Lung (tissue), 12 donors: ENCODE measurements around the gene PRKG1. TPM values are rescaled to one million over a fixed set of nuclear protein-coding genes. Genes with fewer than 3 reads are reported as not detected.

Experiments used
- ATAC-seq: fragments of 200-7000 bp; cut with Tn5 transposase; one replicate; pipeline ENCODE4 v1.9.1; 2020; ENCODE audit warnings: moderate number of reproducible peaks; ENCODE audit not compliant: insufficient read depth, low FRiP score
- DNase-seq, 3 donors: peaks; one replicate each; pipeline ENCODE4 v3.0.0-alpha.2; 2013 to 2017
- H3K27ac ChIP-seq, 2 donors: one replicate each; pipeline ENCODE4 v1.5.1; 2013; ENCODE audit warnings: mild to moderate bottlenecking in 2 of 2, moderate library complexity in 2 of 2, control low read depth in 1 of 2, inconsistent platforms in 1 of 2, low read depth in 1 of 2, low read length in 1 of 2
- H3K27me3 ChIP-seq, 3 donors: one replicate each; pipeline ENCODE4 v1.5.1; 2013; ENCODE audit warnings: low read length in 2 of 3; ENCODE audit not compliant: control insufficient read depth in 3 of 3, insufficient read depth in 3 of 3
- H3K36me3 ChIP-seq, 4 donors: one replicate each; pipeline ENCODE4 v1.5.1; 2013; ENCODE audit warnings: low read length in 4 of 4, mild to moderate bottlenecking in 1 of 4, moderate library complexity in 1 of 4; ENCODE audit not compliant: control insufficient read depth in 4 of 4, insufficient read depth in 4 of 4
- H3K4me1 ChIP-seq, 5 donors: one replicate each; pipeline ENCODE4 v1.5.1; 2013; ENCODE audit warnings: low read length in 5 of 5, mild to moderate bottlenecking in 2 of 5, moderate library complexity in 1 of 5; ENCODE audit not compliant: control insufficient read depth in 5 of 5, insufficient read depth in 5 of 5
- H3K4me3 ChIP-seq: one replicate; pipeline ENCODE4 v1.5.1; 2013; ENCODE audit warnings: mild to moderate bottlenecking, control low read depth, moderate library complexity
- H3K9ac ChIP-seq, 2 donors: one replicate each; pipeline ENCODE4 v1.5.1; 2013; ENCODE audit warnings: low read length in 2 of 2, control low read depth in 1 of 2; ENCODE audit not compliant: insufficient read depth in 1 of 2
- H3K9me3 ChIP-seq, 4 donors: one replicate each; pipeline ENCODE4 v1.5.1; 2013; ENCODE audit warnings: low read length in 3 of 4, mild to moderate bottlenecking in 1 of 4, moderate library complexity in 1 of 4; ENCODE audit not compliant: control insufficient read depth in 4 of 4, insufficient read depth in 3 of 4
- WGBS, 2 donors: extraction: QIAGEN DNeasy Blood & Tissue Kit; methylation state at CpG; one replicate each; pipeline ENCODE4 v1.1.7; 2013; 5-methylcytosine and 5-hydroxymethylcytosine counted together
- polyA plus RNA-seq, 2 donors: library from polyadenylated mRNA; stranded (reverse); fragments of 200-250 nt; gene quantifications; one replicate each; pipeline ENCODE4 v1.2.1, GENCODE V29; 2013
- total RNA-seq, 2 donors: library from RNA; depleted of rRNA in 1 of 2; stranded (reverse); fragments of >200 nt in 1 of 2; gene quantifications; one replicate each; pipeline ENCODE4 v1.2.1, GENCODE V29; 2014 to 2021
- TF ChIP-seq, protein P1 (sequence below): IDR thresholded peaks from 2 replicates; pipeline ENCODE4 v1.5.1; 2012; ENCODE audit warnings: mild to moderate bottlenecking; ENCODE audit errors: control extremely low read depth, extremely low read depth
- donor health status: control.
- donor health status: control.
- donor health status: Bipolar disorder and iron deficiency.
- donor health status: healthy.
- donor health status: DM: yes; HTN: yes; CAD: no.

The PRKG1 gene
- total and polyA plus RNA-seq, 4 donors = 2.1 to 50.8 (median 15.1) TPM

DNA sequence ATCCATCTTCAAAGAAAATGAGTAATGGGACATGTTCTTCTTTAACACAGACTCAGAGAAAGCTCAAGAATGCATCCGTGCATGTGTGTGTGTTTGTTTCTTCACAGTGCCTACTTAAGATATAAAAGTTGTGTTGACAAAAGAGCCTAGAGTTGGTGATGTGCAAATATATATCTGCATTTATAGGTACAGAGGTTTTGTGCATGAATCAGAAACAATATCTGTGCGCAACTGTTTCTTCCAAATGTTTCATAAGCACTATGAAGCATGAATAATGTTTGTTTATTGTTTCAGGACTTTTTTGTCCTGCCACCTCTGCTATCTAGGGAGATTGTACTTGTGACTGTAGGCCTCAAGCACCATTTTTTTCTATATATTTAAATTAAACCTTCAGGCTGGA is 395.4 kb downstream of the PRKG1 start:
- H3K9ac ChIP-seq = no peak overlapping the region
- ATAC-seq = no peak
- H3K9me3 ChIP-seq = no peaks in the 10 kb centered on the region
- no peak for DNase-seq
- H3K4me1 ChIP-seq = peaks cover 0 to 29% (median 0%) of the 10 kb centered on the region in 5 donors
- H3K27me3 ChIP-seq = no peaks in the 10 kb centered on the region
- 86 to 90% methylated on average over 2 of the region's 2 CpGs for WGBS, 2 donors
- no peak overlapping the region for H3K4me3 ChIP-seq
- H3K36me3 ChIP-seq = no peaks in the 10 kb centered on the region
- H3K27ac ChIP-seq = no peak overlapping the region
- TF ChIP-seq, protein P1, sequence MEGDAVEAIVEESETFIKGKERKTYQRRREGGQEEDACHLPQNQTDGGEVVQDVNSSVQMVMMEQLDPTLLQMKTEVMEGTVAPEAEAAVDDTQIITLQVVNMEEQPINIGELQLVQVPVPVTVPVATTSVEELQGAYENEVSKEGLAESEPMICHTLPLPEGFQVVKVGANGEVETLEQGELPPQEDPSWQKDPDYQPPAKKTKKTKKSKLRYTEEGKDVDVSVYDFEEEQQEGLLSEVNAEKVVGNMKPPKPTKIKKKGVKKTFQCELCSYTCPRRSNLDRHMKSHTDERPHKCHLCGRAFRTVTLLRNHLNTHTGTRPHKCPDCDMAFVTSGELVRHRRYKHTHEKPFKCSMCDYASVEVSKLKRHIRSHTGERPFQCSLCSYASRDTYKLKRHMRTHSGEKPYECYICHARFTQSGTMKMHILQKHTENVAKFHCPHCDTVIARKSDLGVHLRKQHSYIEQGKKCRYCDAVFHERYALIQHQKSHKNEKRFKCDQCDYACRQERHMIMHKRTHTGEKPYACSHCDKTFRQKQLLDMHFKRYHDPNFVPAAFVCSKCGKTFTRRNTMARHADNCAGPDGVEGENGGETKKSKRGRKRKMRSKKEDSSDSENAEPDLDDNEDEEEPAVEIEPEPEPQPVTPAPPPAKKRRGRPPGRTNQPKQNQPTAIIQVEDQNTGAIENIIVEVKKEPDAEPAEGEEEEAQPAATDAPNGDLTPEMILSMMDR = no peak

DNA sequence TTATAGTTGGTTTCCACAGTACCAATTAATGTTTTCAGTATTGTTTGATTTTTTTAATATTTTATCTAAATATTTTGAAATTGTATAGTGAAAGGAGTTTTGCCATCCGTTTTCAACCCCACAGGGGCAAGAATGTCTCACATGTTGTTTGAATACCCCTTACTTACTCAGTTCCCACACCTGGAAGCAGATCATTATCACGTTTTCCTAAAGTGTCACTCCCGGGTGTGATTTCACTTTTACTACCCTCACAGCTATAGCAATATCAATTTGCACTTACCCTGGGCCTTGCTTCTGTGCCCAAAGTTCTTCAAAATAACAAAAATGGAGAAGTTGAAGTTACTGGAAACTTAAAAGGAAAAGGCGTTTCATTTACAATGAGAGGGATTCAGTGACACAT is 397.0 kb downstream of the PRKG1 start:
- H3K36me3 ChIP-seq = no peaks in the 10 kb centered on the region
- DNase-seq (no peak), ATAC-seq (no peak)
- TF ChIP-seq, protein P1 = no peak
- H3K9me3 ChIP-seq = no peaks in the 10 kb centered on the region
- WGBS, 2 donors = 62 to 68% methylated on average over 4 of the region's 4 CpGs
- H3K4me3 ChIP-seq = no peak overlapping the region
- H3K27ac ChIP-seq = no peak overlapping the region
- no peak overlapping the region for H3K9ac ChIP-seq
- no peaks in the 10 kb centered on the region for H3K27me3 ChIP-seq
- H3K4me1 ChIP-seq = peaks cover 0 to 29% (median 0%) of the 10 kb centered on the region in 5 donors

DNA sequence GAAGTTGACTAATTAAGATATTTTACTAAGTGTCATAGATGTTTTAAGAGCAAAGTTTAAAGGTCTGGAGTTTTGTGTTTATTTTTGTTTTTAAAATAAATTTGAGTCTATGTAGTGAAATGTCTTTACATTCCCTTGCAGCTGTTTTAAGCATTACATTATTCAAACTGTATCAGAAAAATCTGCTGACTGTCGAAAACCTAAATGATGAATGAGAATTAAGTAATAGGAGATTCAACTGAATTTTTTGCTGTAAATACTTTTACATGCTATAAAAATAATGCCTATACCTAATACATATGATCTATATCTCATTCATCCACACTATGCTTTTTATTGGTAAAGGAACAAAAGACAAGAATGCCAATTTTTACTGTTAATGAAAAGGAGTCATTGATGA is 397.9 kb downstream of the PRKG1 start:
- WGBS, 2 donors = 84 to 88% methylated on average over 1 of the region's 1 CpG
- Histone ChIP-seq H3K4me1 (peaks cover 0 to 22% (median 0%) of the 10 kb centered on the region in 5 donors), H3K4me3 (no peak overlapping the region), H3K9ac (no peak overlapping the region), H3K27me3 (no peaks in the 10 kb centered on the region), H3K36me3 (no peaks in the 10 kb centered on the region), H3K27ac (no peak overlapping the region), H3K9me3 (no peaks in the 10 kb centered on the region)
- DNase-seq (no peak), ATAC-seq (no peak)
- TF ChIP-seq, protein P1 = no peak

DNA sequence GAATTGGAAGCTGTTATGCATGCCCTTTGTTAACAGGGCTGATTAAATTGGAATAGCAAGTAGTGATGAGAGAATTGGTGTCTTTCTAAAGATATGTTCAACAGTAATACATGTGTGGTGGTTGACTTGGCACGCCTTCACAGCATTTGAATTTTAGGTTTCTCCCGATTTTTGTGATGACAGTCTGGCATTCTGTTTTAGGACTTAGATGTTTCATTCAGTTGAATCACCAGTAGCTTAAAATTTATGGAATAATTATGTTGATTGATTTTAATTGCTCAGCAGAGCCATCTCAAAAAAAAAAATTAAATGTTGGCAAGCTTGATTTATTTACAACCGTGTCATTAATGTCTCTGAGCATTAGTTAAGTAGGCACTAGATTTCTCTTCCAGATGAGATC is 405.4 kb downstream of the PRKG1 start:
- Histone ChIP-seq H3K36me3 (no peaks in the 10 kb centered on the region), H3K27me3 (no peaks in the 10 kb centered on the region), H3K4me1 (peaks cover 0 to 2% (median 0%) of the 10 kb centered on the region in 5 donors), H3K4me3 (no peak overlapping the region), H3K9ac (no peak overlapping the region), H3K27ac (no peak overlapping the region), H3K9me3 (no peaks in the 10 kb centered on the region)
- WGBS, 2 donors = 89 to 95% methylated on average over 3 of the region's 3 CpGs
- no peak for DNase-seq
- ATAC-seq = no peak
- TF ChIP-seq, protein P1 = no peak
